ENCODE measurements around the gene MILR1.
"Not testable (repeated sequence)": the region's sequence is repeated elsewhere in the genome, so short reads cannot be mapped to it uniquely, and the experiment has no call there.

The MILR1 gene

DNA sequence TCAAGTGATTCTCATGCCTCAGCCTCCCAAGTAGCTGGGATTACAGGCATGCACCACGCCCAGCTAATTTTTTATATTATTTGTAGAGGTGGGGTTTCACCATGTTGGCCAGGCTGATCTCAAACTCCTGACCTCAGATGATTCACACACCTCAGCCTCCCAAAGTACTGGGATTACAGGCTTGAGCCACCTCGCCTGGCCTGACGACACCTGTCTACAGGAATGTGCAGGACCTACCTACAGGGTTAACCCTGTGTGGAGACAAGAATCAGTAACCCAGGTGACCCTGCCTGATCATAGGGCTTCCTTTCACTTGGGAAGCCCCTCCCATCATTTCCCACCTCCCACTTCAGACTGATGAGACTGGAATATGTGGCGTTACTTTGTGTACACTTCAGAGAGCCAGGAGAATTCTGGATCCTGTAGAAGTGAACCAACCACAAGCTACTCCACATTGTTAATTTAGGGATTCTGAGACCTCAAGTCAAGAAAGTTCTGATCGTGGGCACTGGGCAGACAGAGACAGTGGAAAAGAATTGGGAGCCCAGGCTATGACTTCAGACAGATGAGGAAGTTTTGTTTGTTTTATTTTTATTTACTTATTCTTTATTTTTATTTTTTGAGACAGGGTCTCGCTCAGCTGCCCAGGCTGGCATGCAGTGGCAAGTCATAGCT lies 5.7 kb upstream of the MILR1 start:
- peaks cover 22% of the 10 kb centered on the region for H3K4me1 Mint-ChIP-seq (ENCODE audit: low read depth)
- H3K9me3 Mint-ChIP-seq (ENCODE audit: low read depth): no peaks in the 10 kb centered on the region
- H3K27ac Mint-ChIP-seq: no peak overlapping the region
- H3K4me3 Mint-ChIP-seq: no peak overlapping the region
- H3K36me3 Mint-ChIP-seq: peaks cover 5% of the 10 kb centered on the region
- H3K27me3 Mint-ChIP-seq: no peaks in the 10 kb centered on the region

DNA sequence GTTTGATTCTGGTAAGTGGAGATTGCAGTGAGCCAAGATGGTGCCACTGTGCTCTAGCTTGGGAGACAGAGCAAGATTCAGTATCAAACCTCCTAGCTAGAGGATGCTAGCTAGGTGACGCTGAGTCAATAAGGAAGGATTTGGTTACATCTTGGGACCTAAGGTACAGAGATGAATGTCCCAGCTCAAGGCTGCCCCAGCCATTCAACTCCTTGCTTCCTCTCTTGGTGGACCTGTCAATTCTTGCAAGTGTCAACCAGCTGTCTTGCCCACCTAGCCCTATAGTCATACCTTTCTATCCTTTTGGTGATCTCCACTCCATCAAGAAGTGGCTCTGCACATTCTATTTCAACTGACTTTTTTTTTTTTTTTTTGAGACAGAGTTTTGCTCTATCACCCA lies 1.4 kb upstream of the MILR1 start:
- Mint-ChIP-seq H3K27ac (no peak overlapping the region), H3K36me3 (no peaks in the 10 kb centered on the region), H3K4me3 (no peak overlapping the region), H3K4me1 (ENCODE audit: low read depth) (peaks cover 16% of the 10 kb centered on the region), H3K27me3 (no peaks in the 10 kb centered on the region), H3K9me3 (ENCODE audit: low read depth) (no peaks in the 10 kb centered on the region)

DNA sequence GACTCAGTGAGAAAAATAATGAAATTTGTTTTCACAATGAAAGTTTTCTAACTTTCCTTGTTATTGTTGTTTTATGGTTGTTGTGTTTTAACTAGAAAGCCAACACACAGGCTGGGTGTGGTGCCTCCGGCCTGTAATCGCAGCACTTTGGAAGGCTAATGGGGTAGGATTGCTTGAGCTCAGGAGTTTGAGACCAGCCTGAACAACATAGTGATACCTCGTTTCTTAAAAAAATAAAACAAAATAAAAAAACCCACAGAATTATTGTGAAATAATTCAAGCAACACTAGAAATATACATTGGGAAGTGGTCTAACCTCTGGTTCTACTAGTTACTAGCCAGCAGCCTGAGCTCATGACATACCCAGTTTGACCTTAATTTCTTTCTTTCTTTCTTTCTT lies 630 bp downstream of the MILR1 start:
- Mint-ChIP-seq H3K4me3 (no peak overlapping the region), H3K27me3 (no peaks in the 10 kb centered on the region)

DNA sequence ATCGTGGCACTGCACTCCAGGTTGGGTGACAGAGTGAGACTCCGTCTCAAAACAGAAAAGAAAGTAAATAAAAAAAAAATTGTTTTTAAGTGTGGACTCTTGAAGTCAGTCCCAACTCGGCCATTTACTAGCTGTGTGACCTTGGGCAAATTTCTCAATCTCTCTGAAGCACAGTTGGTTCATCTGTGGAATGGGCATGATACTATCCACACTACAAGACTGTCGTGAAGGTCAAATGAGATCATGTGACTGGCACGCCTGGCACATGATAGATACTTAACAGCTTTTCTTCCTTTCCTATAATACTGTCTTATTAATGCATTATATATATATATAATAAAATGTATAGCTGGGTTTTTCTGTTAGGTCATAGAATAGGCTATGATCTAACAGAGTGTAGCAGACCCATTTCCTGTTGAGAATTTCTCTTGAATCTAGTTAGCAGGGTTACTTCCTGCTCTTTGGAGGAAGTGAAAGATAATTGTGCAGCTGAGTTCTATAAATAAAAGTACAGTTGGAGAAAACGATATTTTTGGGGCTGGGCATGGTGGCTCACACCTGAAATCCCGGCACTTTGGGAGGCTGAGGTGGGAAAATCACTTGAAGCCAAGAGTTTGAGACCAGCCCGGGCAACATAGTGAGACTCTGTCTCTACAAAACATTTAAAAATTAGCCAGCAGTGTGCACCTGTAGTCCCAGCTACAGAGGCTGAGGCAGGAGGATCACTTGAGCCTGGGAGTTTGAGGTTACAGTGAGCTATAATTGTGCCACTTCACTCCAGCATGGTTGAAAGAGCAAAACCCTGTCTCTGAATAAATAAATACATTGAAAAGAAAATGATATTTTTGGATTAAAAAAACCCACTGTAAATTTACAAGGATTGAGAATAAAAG lies 7.3 kb downstream of the MILR1 start:
- Mint-ChIP-seq H3K4me1 (ENCODE audit: low read depth) (peaks cover 18% of the 10 kb centered on the region), H3K36me3 (no peaks in the 10 kb centered on the region), H3K4me3 (no peak overlapping the region)

More for the DNA sequence above, 630 bp downstream of the MILR1 start:
- H3K4me1 Mint-ChIP-seq (ENCODE audit: low read depth): peaks cover 7% of the 10 kb centered on the region
- no peaks in the 10 kb centered on the region for H3K9me3 Mint-ChIP-seq (ENCODE audit: low read depth)
- H3K36me3 Mint-ChIP-seq: no peaks in the 10 kb centered on the region
- no peak overlapping the region for H3K27ac Mint-ChIP-seq

DNA sequence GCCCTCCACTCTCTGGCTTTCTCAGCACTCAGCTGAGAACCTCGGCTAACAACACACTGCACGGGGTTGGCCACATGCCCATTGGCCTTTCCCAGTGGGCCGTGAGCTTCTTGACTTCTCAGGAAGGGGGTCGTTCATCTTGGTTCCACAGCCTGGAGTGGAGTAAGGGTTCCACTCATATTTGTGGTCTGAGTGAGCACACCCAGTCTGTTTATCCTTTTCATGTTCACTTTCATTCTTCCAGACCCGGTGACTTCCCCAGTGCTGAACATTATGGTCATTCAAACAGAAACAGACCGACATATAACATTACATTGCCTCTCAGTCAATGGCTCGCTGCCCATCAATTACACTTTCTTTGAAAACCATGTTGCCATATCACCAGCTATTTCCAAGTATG lies 8.2 kb downstream of the MILR1 start:
- Mint-ChIP-seq H3K4me1 (ENCODE audit: low read depth) (peaks cover 18% of the 10 kb centered on the region), H3K4me3 (no peak overlapping the region), H3K9me3 (ENCODE audit: low read depth) (no peaks in the 10 kb centered on the region), H3K36me3 (no peaks in the 10 kb centered on the region), H3K27ac (no peak overlapping the region), H3K27me3 (peaks cover 2% of the 10 kb centered on the region)

More for the DNA sequence above, 7.3 kb downstream of the MILR1 start:
- Mint-ChIP-seq H3K27me3 (no peaks in the 10 kb centered on the region), H3K9me3 (ENCODE audit: low read depth) (no peaks in the 10 kb centered on the region), H3K27ac (peak overlapping the region; percentile 84)

DNA sequence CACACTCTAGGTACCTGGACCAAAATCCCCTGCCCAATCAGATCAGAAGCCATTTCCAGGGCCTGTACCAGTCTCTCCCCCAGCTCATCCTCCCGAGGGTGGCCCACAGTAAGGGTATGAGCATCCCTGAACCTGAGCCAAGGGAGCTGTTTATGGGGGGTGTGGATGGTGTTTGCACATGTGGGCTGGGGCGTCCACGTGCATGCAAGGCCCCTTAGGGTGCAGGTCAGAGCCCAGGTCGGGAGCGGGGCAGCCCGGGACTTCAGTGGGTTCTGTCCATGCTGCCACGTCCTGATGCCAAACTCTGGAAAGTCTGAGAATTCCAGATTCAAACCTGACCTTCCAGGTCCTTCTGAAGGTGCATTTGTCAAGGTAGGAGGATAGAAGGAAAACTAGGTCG lies 9.8 kb downstream of the MILR1 start:
- Mint-ChIP-seq H3K9me3 (ENCODE audit: low read depth) (no peaks in the 10 kb centered on the region), H3K27ac (no peak overlapping the region), H3K27me3 (peaks cover 2% of the 10 kb centered on the region), H3K4me1 (ENCODE audit: low read depth) (peaks cover 18% of the 10 kb centered on the region), H3K36me3 (no peaks in the 10 kb centered on the region), H3K4me3 (no peak overlapping the region)

DNA sequence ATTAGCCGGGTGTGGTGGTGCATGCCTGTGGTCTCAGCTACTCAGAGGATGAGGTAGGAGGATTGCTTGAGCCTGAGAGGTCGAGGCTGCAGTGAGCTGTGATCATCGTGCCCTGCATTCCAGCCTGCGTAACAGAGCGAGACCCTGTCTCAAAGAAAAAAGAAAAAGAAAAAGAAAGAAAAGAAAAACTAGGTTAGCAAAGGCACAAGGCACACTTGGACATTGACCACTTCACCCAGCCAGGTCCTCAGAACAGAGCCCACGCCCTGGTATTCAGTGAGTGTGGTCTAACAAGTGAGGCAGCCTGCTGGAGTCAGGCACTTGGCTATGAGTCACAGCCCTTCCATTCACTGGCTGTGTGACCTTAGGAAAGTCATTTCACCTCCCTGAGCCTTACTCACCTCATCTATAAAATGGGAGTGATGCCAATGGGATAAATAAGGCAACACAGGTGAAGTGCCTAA lies 10.4 kb downstream of the MILR1 start:
- Mint-ChIP-seq H3K4me3 (no peak overlapping the region), H3K27ac (no peak overlapping the region), H3K4me1 (ENCODE audit: low read depth) (peaks cover 18% of the 10 kb centered on the region), H3K27me3 (peaks cover 2% of the 10 kb centered on the region), H3K36me3 (no peaks in the 10 kb centered on the region), H3K9me3 (ENCODE audit: low read depth) (no peaks in the 10 kb centered on the region)

DNA sequence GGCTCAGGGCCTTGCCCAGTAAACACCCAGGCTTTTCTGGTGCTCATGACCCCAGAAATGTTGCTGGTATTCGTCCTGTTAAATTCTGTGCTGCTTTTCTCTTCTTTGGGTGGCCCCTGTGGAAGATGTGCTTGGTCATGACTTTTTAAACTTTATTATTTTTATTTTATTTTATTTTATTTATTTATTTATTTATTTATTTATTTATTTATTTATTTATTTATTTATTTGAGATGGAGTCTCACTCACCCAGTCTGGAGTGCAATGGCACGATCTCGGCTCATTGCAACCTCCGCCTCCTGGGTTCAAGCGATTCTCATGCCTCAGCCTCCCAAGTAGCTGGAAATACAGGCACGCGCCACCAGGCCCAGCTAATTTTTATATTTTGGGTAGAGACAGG lies 10.9 kb downstream of the MILR1 start:
- not testable (repeated sequence) for H3K9me3 Mint-ChIP-seq (ENCODE audit: low read depth); H3K36me3 Mint-ChIP-seq; H3K4me3 Mint-ChIP-seq; H3K27ac Mint-ChIP-seq; H3K27me3 Mint-ChIP-seq
- H3K4me1 Mint-ChIP-seq (ENCODE audit: low read depth): peaks cover 17% of the 10 kb centered on the region

DNA sequence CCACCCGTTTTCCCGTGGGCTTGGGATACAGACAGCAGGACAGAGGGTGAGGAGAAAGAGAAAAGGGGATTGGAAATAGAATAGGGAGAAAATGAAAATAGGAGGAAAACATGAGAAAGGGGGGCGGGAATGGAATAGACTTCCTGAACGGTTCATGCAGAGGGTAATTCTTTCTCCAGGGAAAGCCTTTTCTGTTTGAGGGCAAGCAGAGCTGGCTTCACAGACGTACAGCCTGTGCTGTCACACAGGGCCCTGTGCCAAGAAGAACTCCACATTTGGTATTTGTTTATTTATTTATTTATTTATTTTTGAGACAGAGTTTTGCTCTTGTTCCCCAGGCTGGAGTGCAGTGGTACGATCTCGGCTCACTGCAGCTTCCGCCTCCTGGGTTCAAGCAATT lies 12.0 kb downstream of the MILR1 start:
- Mint-ChIP-seq H3K36me3 (no peaks in the 10 kb centered on the region), H3K9me3 (ENCODE audit: low read depth) (no peaks in the 10 kb centered on the region), H3K4me1 (ENCODE audit: low read depth) (peaks cover 12% of the 10 kb centered on the region), H3K4me3 (no peak overlapping the region), H3K27ac (no peak overlapping the region), H3K27me3 (peaks cover 2% of the 10 kb centered on the region)

DNA sequence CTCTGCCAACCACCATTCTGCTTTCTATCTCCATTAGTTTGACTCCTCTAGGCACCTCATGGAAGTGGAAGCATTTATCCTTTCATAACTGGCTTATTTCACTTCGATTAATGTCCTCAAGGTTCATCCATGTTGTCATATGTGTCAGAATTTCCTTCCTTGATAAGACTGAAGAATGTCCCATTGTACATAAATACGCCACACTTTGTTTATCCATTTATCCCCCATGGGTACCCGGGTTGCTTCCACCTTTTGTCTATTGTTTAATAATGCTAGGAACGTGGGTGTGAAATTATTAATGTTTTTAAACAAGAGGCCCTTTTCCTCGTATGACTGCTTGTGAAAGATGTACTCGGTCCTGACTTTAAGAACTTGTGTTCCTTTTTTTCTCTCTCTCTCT lies 12.9 kb downstream of the MILR1 start:
- H3K27ac Mint-ChIP-seq: no peak overlapping the region
- H3K9me3 Mint-ChIP-seq (ENCODE audit: low read depth): no peaks in the 10 kb centered on the region
- no peak overlapping the region for H3K4me3 Mint-ChIP-seq
- H3K4me1 Mint-ChIP-seq (ENCODE audit: low read depth): peaks cover 6% of the 10 kb centered on the region
- H3K27me3 Mint-ChIP-seq: peaks cover 2% of the 10 kb centered on the region
- no peaks in the 10 kb centered on the region for H3K36me3 Mint-ChIP-seq

DNA sequence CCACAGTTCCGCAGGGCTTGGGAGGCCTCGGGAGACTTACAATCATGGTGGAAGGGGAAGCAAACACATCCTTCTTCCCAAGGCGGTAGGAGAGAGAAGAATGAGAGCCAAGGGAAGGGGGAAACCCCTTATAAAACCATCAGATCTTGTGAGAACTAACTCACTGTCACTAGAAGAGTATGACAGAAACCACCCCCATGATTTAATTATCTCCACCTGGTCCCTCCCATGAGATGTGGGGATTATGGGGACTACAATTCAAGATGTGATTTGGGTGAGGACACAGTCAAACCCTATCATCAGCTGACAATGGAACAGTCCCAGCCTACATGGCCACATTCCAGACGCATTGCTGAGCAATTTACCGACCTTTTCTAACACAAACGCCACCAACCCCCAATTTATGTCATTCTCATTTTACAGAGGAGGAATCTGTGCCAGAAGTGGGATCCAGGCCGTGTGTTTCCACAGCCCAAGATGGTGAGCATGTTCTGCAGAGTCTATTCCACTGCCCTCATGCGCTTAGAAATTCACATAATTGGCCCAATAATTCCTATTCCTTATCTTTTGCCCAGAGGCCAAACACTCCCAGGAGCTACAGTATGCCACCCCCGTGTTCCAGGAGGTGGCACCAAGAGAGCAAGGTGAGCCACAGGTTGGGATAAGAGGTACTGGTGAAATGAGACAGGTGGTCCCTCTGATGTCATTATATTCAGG lies 17.3 kb downstream of the MILR1 start:
- Mint-ChIP-seq H3K36me3 (no peaks in the 10 kb centered on the region), H3K27ac (no peak overlapping the region), H3K4me1 (ENCODE audit: low read depth) (no peaks in the 10 kb centered on the region), H3K4me3 (no peak overlapping the region), H3K27me3 (peaks cover 2% of the 10 kb centered on the region), H3K9me3 (ENCODE audit: low read depth) (no peaks in the 10 kb centered on the region)

DNA sequence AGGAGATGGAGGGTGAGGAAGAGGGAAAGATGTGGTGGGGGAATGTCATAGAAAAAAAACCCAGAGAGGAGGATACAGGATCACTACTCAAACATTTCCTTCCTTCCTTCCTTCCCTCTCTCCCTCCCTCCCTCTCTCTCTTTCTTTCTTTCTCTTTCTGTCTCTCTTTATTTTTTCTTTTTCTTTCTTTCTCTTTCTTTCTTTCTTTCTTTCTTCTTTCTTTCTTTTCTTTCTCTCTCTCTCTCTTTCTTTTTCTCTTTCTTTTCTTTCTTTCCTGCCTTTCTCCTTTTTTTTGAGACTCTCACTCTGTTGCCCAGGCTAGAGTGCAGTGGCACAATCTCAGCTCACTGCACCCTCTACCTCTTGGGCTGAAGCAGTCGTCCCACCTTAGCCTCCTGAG lies 17.9 kb downstream of the MILR1 start:
- H3K27ac Mint-ChIP-seq; H3K4me3 Mint-ChIP-seq; H3K4me1 Mint-ChIP-seq (ENCODE audit: low read depth); H3K36me3 Mint-ChIP-seq; H3K9me3 Mint-ChIP-seq (ENCODE audit: low read depth); H3K27me3 Mint-ChIP-seq: not testable (repeated sequence)

DNA sequence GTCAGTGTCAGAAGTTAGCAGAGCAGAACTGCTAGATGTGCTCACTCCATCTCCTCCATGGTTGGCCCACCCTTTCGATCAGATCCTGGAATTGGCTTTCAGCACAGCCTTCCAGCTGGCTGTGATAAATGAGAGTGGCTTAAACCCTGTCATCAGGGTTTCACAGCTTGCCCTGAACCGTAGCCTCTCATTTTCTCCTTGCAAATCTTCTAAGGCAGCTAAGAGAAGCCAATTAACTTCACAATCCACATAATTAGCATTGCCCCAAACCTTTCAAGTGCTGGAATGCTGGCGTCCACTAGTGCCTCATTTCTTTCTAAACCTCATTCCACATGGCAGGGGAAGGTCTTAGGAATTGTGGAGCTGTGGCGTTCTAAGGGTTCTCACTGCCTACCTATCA lies 21.7 kb downstream of the MILR1 start:
- Mint-ChIP-seq H3K4me1 (ENCODE audit: low read depth) (no peaks in the 10 kb centered on the region), H3K36me3 (no peaks in the 10 kb centered on the region), H3K27me3 (no peaks in the 10 kb centered on the region), H3K4me3 (no peak overlapping the region), H3K9me3 (ENCODE audit: low read depth) (no peaks in the 10 kb centered on the region), H3K27ac (no peak overlapping the region)

DNA sequence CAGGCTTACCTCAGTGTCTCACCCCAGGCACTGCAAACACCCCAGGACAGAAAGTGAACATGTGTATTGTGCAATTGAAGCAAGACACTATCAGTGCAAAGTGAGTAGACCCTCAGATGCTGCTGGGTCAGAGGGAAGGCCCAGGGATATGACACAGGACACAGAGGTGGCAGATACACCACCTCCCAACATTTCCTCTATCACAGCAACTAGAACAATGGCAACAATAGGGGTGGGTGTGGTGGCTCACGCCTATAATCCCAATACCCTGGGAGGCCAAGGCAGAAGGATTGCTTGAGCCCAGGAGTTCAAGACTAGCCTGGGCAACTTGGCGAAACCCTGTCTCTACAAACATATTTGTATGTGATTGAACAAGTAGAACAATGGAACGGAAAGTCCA lies 22.5 kb downstream of the MILR1 start:
- Mint-ChIP-seq H3K9me3 (ENCODE audit: low read depth) (no peaks in the 10 kb centered on the region), H3K27me3 (no peaks in the 10 kb centered on the region), H3K36me3 (no peaks in the 10 kb centered on the region), H3K4me3 (no peak overlapping the region), H3K4me1 (ENCODE audit: low read depth) (no peaks in the 10 kb centered on the region), H3K27ac (no peak overlapping the region)

DNA sequence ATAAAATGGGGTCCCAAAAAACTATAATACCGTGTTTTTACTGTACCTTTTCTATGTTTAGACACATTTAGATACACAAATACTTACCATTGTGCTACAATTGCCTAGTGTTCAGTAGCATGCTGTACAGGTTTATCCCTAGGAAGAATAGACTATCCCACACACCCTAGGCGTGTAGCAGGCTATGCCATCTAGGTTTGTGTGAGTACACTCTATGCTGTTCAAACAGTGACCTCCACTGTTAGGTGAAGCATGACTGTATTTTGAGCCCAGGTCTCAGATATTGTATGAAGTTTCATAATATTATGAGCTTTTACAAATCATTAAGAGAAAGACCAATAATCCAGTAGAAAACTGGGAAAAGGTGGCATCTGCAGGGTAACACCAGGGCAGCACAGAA lies 23.6 kb downstream of the MILR1 start:
- no peak overlapping the region for H3K4me3 Mint-ChIP-seq
- peaks cover 2% of the 10 kb centered on the region for H3K36me3 Mint-ChIP-seq
- H3K9me3 Mint-ChIP-seq (ENCODE audit: low read depth): no peaks in the 10 kb centered on the region
- no peak overlapping the region for H3K27ac Mint-ChIP-seq
- no peaks in the 10 kb centered on the region for H3K27me3 Mint-ChIP-seq
- H3K4me1 Mint-ChIP-seq (ENCODE audit: low read depth): no peaks in the 10 kb centered on the region

All from activated naive CD8-positive, alpha-beta T cell (primary cell).